ENCODE data around the gene IER5.
A peak's percentile ranks its signal among the peaks of the same experiment; 100 is the strongest.

The IER5 gene

GRCh38 chr1:181135815-181136737, 47.6 kb downstream of the IER5 start:
- no peak for DNase-seq

- peak in 1 of 5 experiments; percentile 62 for DNase-seq
Measured at GRCh38 chr1:181136738-181137122, 48.2 kb downstream of the IER5 start.

DNA sequence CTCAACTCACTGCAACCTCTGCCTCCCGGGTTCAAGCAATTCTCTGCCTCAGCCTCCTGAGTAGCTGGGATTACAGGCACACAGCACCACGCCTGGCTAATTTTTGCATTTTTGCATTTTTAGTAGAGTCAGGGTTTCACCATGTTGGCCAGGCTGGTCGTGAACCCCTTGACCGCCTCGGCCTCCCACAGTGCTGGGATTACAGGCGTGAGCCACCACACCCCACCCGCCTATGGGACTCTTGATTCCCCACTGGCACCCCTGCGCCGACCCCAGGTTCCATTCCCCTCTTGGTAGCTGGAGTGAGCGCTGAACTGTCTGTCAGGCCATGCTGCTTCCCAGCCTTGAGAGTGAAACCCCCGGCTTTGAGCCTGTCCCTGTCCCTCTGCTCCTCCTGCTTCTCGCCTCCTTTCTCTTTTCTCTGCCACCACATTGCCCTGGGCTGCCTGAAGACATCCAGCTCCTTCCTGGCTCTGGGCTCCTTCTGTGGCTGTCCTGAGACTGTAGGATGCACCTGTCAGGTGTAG, 48.8 kb downstream of the IER5 start:
- no peak for DNase-seq

- DNase-seq = no peak
Measured at GRCh38 chr1:181139631-181140061, 51.1 kb downstream of the IER5 start.

DNA sequence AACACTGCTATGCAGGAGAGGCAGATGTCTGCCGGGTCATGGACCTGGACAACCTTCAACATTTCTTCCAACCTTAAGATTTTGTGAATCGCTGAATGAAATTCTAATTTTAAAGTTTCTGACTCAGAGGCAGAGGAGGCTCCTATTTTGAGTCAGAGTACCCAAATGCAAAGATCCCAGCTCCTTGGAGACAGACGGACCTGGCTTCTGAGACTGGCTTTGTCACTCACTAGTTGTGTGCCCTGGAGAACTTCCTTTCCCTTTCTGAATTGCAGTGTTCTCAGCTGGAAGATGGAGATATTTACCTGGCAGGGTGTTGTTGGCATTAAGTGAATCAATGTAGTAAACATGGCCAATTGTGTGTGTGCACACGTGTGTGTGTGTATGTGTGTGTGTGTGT, 51.9 kb downstream of the IER5 start:
- DNase-seq = no peak

- DNase-seq = no peak
Measured at GRCh38 chr1:181140891-181141290, 52.4 kb downstream of the IER5 start.

GRCh38 chr1:181141431-181141910, 53.0 kb downstream of the IER5 start:
- peak in 2 of 5 experiments; percentile 41 to 79 for DNase-seq
